HepG2 (cell line): ENCODE measurements around the gene ITCH. TPM values are rescaled to one million over a fixed set of nuclear protein-coding genes. Genes with fewer than 3 reads are reported as not detected.

ENCODE experiments used
- BCLAF1 ChIP-seq: fragments of 450-650 bp; IDR thresholded peaks from 2 replicates; pipeline ENCODE4 v1.6.1; 2017; ENCODE audit warnings: mild to moderate bottlenecking
- DNMT3B ChIP-seq: conservative IDR thresholded peaks from 2 replicates; pipeline ENCODE4 v1.6.1; 2016; ENCODE audit warnings: missing biosample characterization, control low read depth
- ELF1 ChIP-seq: sonication (generic); formaldehyde crosslinking; IDR thresholded peaks from 2 replicates; pipeline ENCODE4 v1.4.0; 2020; ENCODE audit warnings: missing genetic modification reagents
- IKZF5 ChIP-seq: IDR thresholded peaks from 2 replicates; pipeline ENCODE4 v1.6.1; 2018; ENCODE audit warnings: missing genetic modification reagents, mild to moderate bottlenecking, missing compliant biosample characterization
- LRRFIP1 ChIP-seq: sonication (generic); formaldehyde crosslinking; conservative IDR thresholded peaks from 2 replicates; pipeline ENCODE4 v1.4.0; 2020; ENCODE audit warnings: missing genetic modification reagents
- MTA3 ChIP-seq: sonication (generic); formaldehyde crosslinking; IDR thresholded peaks from 2 replicates; pipeline ENCODE4 v1.4.0; 2020; ENCODE audit warnings: missing genetic modification reagents
- MTF2 ChIP-seq: sonication (generic); formaldehyde crosslinking; IDR thresholded peaks from 2 replicates; pipeline ENCODE4 v1.5.0; 2020; ENCODE audit warnings: missing genetic modification reagents, borderline replicate concordance
- PCBP1 ChIP-seq: fragments of 200-400 bp; formaldehyde crosslinking; IDR thresholded peaks from 2 replicates; pipeline ENCODE4 v1.6.1; 2017; ENCODE audit warnings: mild to moderate bottlenecking, low read depth, low read length, borderline replicate concordance
- RFX1 ChIP-seq: fragments of 450-650 bp; IDR thresholded peaks from 2 replicates; pipeline ENCODE4 v1.6.1; 2017
- SMARCE1 ChIP-seq: fragments of 450-650 bp; IDR thresholded peaks from 2 replicates; pipeline ENCODE4 v1.6.1; 2017; ENCODE audit warnings: borderline replicate concordance
- SUZ12 ChIP-seq: fragments of 150-350 bp; IDR thresholded peaks from 2 replicates; pipeline ENCODE4 v1.6.1; 2014; ENCODE audit warnings: low read depth, low read length
- TEAD2 ChIP-seq: sonication (generic); formaldehyde crosslinking; IDR thresholded peaks from 2 replicates; pipeline ENCODE4 v1.9.0; 2021; ENCODE audit warnings: missing genetic modification reagents
- U2AF2 ChIP-seq: fragments of 200-400 bp; formaldehyde crosslinking; IDR thresholded peaks from 2 replicates; pipeline ENCODE4 v1.6.1; 2017; ENCODE audit warnings: low read depth, mild to moderate bottlenecking, low read length
- ZBTB38 ChIP-seq: sonication (generic); formaldehyde crosslinking; IDR thresholded peaks from 2 replicates; pipeline ENCODE4 v1.5.1; 2020; ENCODE audit warnings: mild to moderate bottlenecking, missing genetic modification reagents
- ZBTB42 ChIP-seq: sonication (generic); formaldehyde crosslinking; IDR thresholded peaks from 2 replicates; pipeline ENCODE4 v1.5.0; 2020; ENCODE audit warnings: mild to moderate bottlenecking, missing genetic modification reagents
- ZKSCAN1 ChIP-seq: fragments of 150-350 bp; IDR thresholded peaks from 2 replicates; pipeline ENCODE4 v1.6.1; 2014; ENCODE audit warnings: low read length
- ZNF329 ChIP-seq: sonication (generic); formaldehyde crosslinking; IDR thresholded peaks from 2 replicates; pipeline ENCODE4 v1.9.0; 2021; ENCODE audit warnings: low read depth, mild to moderate bottlenecking, missing genetic modification reagents
- ZSCAN25 ChIP-seq: sonication (generic); formaldehyde crosslinking; IDR thresholded peaks from 2 replicates; pipeline ENCODE4 v1.8.0; 2022; ENCODE audit warnings: mild to moderate bottlenecking, missing genetic modification reagents
- ZSCAN31 ChIP-seq: sonication (generic); formaldehyde crosslinking; IDR thresholded peaks from 2 replicates; pipeline ENCODE4 v1.5.0; 2020; ENCODE audit warnings: low read depth, mild to moderate bottlenecking, missing genetic modification reagents
- polyA plus RNA-seq, 8 experiments: library from polyadenylated mRNA; depleted of rRNA in 3 of 8; stranded (reverse) in 7 of 8; unstranded in 1 of 8; fragments of >200 nt; fragmentation: Illumina TruSeq in 4 of 8; extraction: Trizol in 4 of 8; gene quantifications; 2 replicates each; pipeline versions ENCODE4 v1.2.1 to v1.2.3, GENCODE V29; 2011 to 2016; ENCODE audit warnings: low read depth in 4 of 8, missing spikeins in 1 of 8, mixed read lengths in 1 of 8; ENCODE audit not compliant: insufficient read depth in 1 of 8
- total RNA-seq, 5 experiments: library from RNA; depleted of rRNA; stranded (reverse); fragments of >200 nt; fragmentation: Illumina TruSeq; extraction: Trizol; gene quantifications; 2 replicates each; pipeline ENCODE4 v1.2.3, GENCODE V29; 2016; ENCODE audit warnings: low read depth in 1 of 5
- TF ChIP-seq, protein P1 (sequence below): sonication (generic); formaldehyde crosslinking; IDR thresholded peaks from 2 replicates; pipeline ENCODE4 v1.4.0; 2020; ENCODE audit warnings: missing genetic modification reagents
- TF ChIP-seq, protein P2 (sequence below): sonication (generic); formaldehyde crosslinking; IDR thresholded peaks from 2 replicates; pipeline ENCODE4 v1.8.1; 2023; ENCODE audit warnings: mild to moderate bottlenecking, missing genetic modification reagents

The ITCH gene
- total and polyA plus RNA-seq, 2 of the 13 experiments (the other 11 are each of a cell fraction or from before 2014, with no cell fraction given), result 20.5 to 112 TPM

GRCh38 chr20:34516247-34517113, 153.4 kb downstream of the ITCH start, which contains the start of gene DYNLRB1 (continued):
- TF ChIP-seq BCLAF1 (no peak), MTF2 (0 out of 2 replicates have a peak, but pooled peaks have one; percentile 81), MTA3 (peak; percentile 38; the same call in 1 of the 2 replicates), ELF1 (CRISPR knock-in tag) (peak; percentile 93), PCBP1 (peak; percentile 83; the same call in 1 of the 2 replicates), U2AF2 (no peak; the same call in 1 of the 2 replicates), LRRFIP1 (CRISPR knock-in tag) (peak; percentile 82; the same call in 1 of the 2 replicates), SMARCE1 (no peak), SUZ12 (no peak), ZSCAN31 (CRISPR knock-in tag) (peak; percentile 94), ZSCAN25 (CRISPR knock-in tag) (peak; percentile 53; the same call in 1 of the 2 replicates), IKZF5 (CRISPR knock-in tag) (peak; percentile 98), RFX1 (no peak), ZBTB42 (peak; percentile 90), TEAD2 (CRISPR knock-in tag) (peak; percentile 23; the same call in 1 of the 2 replicates), ZBTB38 (CRISPR knock-in tag) (peak; percentile 76; the same call in 1 of the 2 replicates), ZNF329 (CRISPR knock-in tag) (0 out of 2 replicates have a peak, but pooled peaks have one; percentile 36), DNMT3B (CRISPR knock-in tag) (0 out of 2 replicates have a peak, but pooled peaks have one; percentile 37), ZKSCAN1 (no peak)
- TF ChIP-seq, protein P1, sequence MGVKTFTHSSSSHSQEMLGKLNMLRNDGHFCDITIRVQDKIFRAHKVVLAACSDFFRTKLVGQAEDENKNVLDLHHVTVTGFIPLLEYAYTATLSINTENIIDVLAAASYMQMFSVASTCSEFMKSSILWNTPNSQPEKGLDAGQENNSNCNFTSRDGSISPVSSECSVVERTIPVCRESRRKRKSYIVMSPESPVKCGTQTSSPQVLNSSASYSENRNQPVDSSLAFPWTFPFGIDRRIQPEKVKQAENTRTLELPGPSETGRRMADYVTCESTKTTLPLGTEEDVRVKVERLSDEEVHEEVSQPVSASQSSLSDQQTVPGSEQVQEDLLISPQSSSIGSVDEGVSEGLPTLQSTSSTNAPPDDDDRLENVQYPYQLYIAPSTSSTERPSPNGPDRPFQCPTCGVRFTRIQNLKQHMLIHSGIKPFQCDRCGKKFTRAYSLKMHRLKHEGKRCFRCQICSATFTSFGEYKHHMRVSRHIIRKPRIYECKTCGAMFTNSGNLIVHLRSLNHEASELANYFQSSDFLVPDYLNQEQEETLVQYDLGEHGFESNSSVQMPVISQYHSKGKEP (CRISPR knock-in tag), result peak; percentile 88; the same call in 1 of the 2 replicates
- TF ChIP-seq, protein P2, sequence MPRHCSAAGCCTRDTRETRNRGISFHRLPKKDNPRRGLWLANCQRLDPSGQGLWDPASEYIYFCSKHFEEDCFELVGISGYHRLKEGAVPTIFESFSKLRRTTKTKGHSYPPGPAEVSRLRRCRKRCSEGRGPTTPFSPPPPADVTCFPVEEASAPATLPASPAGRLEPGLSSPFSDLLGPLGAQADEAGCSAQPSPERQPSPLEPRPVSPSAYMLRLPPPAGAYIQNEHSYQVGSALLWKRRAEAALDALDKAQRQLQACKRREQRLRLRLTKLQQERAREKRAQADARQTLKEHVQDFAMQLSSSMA (CRISPR knock-in tag), result peak; percentile 85; the same call in 1 of the 2 replicates
